HepG2 (cell line): ENCODE measurements around the gene CTSA. TPM values are rescaled to one million over a fixed set of nuclear protein-coding genes. Genes with fewer than 3 reads are reported as not detected.

Experiments
- HMGXB3 ChIP-seq: sonication (generic); formaldehyde crosslinking; IDR thresholded peaks from 2 replicates; pipeline ENCODE4 v1.4.0; 2020; ENCODE audit warnings: missing genetic modification reagents, borderline replicate concordance
- IKZF5 ChIP-seq: IDR thresholded peaks from 2 replicates; pipeline ENCODE4 v1.6.1; 2018; ENCODE audit warnings: missing genetic modification reagents, mild to moderate bottlenecking, missing compliant biosample characterization
- MYPOP ChIP-seq: sonication (generic); formaldehyde crosslinking; IDR thresholded peaks from 2 replicates; pipeline ENCODE4 v1.8.1; 2023; ENCODE audit warnings: mild to moderate bottlenecking, moderate library complexity, missing genetic modification reagents
- PHB2 ChIP-seq: fragments of 450-650 bp; IDR thresholded peaks from 2 replicates; pipeline ENCODE4 v1.6.1; 2018; ENCODE audit not compliant: partially characterized antibody
- POLR2AphosphoS2 ChIP-seq: IDR thresholded peaks from 2 replicates; pipeline ENCODE4 v1.6.1; 2011; ENCODE audit warnings: low read depth, low read length, improper control_type of control experiment
- PRDM10 ChIP-seq: sonication (generic); formaldehyde crosslinking; IDR thresholded peaks from 2 replicates; pipeline ENCODE4 v1.4.0; 2020; ENCODE audit warnings: low read depth, missing genetic modification reagents
- RFXAP ChIP-seq: sonication (generic); formaldehyde crosslinking; IDR thresholded peaks from 2 replicates; pipeline ENCODE4 v1.4.0; 2020; ENCODE audit warnings: missing genetic modification reagents, borderline replicate concordance
- RXRA ChIP-seq: sonication (generic); formaldehyde crosslinking; IDR thresholded peaks from 2 replicates; pipeline ENCODE4 v1.5.1; 2020; ENCODE audit warnings: missing genetic modification reagents
- SIX4 ChIP-seq: sonication (generic); formaldehyde crosslinking; IDR thresholded peaks from 2 replicates; pipeline ENCODE4 v1.4.0; 2020; ENCODE audit warnings: missing genetic modification reagents
- SOX5 ChIP-seq: IDR thresholded peaks from 2 replicates; pipeline ENCODE4 v1.6.1; 2016; ENCODE audit warnings: borderline replicate concordance
- TFAP4 ChIP-seq: sonication (generic); IDR thresholded peaks from 2 replicates; pipeline ENCODE4 v1.6.1; 2016; ENCODE audit warnings: low read depth, borderline replicate concordance
- ZFP90 ChIP-seq: sonication (generic); formaldehyde crosslinking; IDR thresholded peaks from 2 replicates; pipeline ENCODE4 v1.8.0; 2022; ENCODE audit warnings: missing genetic modification reagents, mild to moderate bottlenecking, inconsistent platforms, borderline replicate concordance
- ZNF350 ChIP-seq: sonication (generic); formaldehyde crosslinking; IDR thresholded peaks from 2 replicates; pipeline ENCODE4 v1.4.0; 2020; ENCODE audit warnings: mild to moderate bottlenecking, low read depth, missing genetic modification reagents, borderline replicate concordance
- ZNF549 ChIP-seq: sonication (generic); formaldehyde crosslinking; IDR thresholded peaks from 2 replicates; pipeline ENCODE4 v1.5.0; 2020; ENCODE audit warnings: missing genetic modification reagents
- ZNF691 ChIP-seq: sonication (generic); formaldehyde crosslinking; IDR thresholded peaks from 2 replicates; pipeline ENCODE4 v1.4.0; 2020; ENCODE audit warnings: missing genetic modification reagents, low read depth, mild to moderate bottlenecking, borderline replicate concordance
- polyA plus RNA-seq, 8 experiments: library from polyadenylated mRNA; depleted of rRNA in 3 of 8; stranded (reverse) in 7 of 8; unstranded in 1 of 8; fragments of >200 nt; fragmentation: Illumina TruSeq in 4 of 8; extraction: Trizol in 4 of 8; gene quantifications; 2 replicates each; pipeline versions ENCODE4 v1.2.1 to v1.2.3, GENCODE V29; 2011 to 2016; ENCODE audit warnings: low read depth in 4 of 8, missing spikeins in 1 of 8, mixed read lengths in 1 of 8; ENCODE audit not compliant: insufficient read depth in 1 of 8
- total RNA-seq, 5 experiments: library from RNA; depleted of rRNA; stranded (reverse); fragments of >200 nt; fragmentation: Illumina TruSeq; extraction: Trizol; gene quantifications; 2 replicates each; pipeline ENCODE4 v1.2.3, GENCODE V29; 2016; ENCODE audit warnings: low read depth in 1 of 5

CTSA gene
- total and polyA plus RNA-seq, 2 of the 13 experiments (the other 11 are each of a cell fraction or from before 2014, with no cell fraction given), result 202 to 231 TPM

- TF ChIP-seq HMGXB3 (CRISPR knock-in tag) (peak; percentile 68; the same call in 1 of the 2 replicates), RFXAP (CRISPR knock-in tag) (0 out of 2 replicates have a peak, but pooled peaks have one; percentile 23), TFAP4 (peak; percentile 79; the same call in 1 of the 2 replicates), SOX5 (peak; percentile 43), MYPOP (CRISPR knock-in tag) (no peak; the same call in 1 of the 2 replicates), SIX4 (CRISPR knock-in tag) (peak; percentile 66), RXRA (CRISPR knock-in tag) (peak; percentile 43; the same call in 1 of the 2 replicates), IKZF5 (CRISPR knock-in tag) (no peak; the same call in none of the 2 replicates), ZFP90 (CRISPR knock-in tag) (peak; percentile 65), PHB2 (no peak), ZNF691 (CRISPR knock-in tag) (peak; percentile 59; the same call in 1 of the 2 replicates), ZNF549 (CRISPR knock-in tag) (no peak), PRDM10 (peak; percentile 87), POLR2AphosphoS2 (peak; percentile 52; the same call in 1 of the 2 replicates), ZNF350 (peak; percentile 7; the same call in 1 of the 2 replicates)
Observed at GRCh38 chr20:45933266-45934045, 42.3 kb downstream of the CTSA start (continued).
